GM21529 (cell line): Measurements from ENCODE around the gene TP53BP2.
"Not testable (repeated sequence)": the region's sequence is repeated elsewhere in the genome, so short reads cannot be mapped to it uniquely, and the experiment has no call there.

ENCODE experiments used
- ATAC-seq: cut with Tn5 transposase; IDR thresholded peaks from one replicate; pipeline ENCODE4 v1.9.1; 2021; ENCODE audit not compliant: unreplicated experiment

The TP53BP2 gene

GRCh38 chr1:223748405-223748772 is 97.4 kb downstream of the TP53BP2 start:
- peak; percentile 83 for ATAC-seq

GRCh38 chr1:223747838-223748335 is 97.9 kb downstream of the TP53BP2 start:
- ATAC-seq, result peak; percentile 14

GRCh38 chr1:223745731-223746130 is 100.0 kb downstream of the TP53BP2 start:
- ATAC-seq, result no peak

- no peak for ATAC-seq
Observed at GRCh38 chr1:223742856-223743517, 102.8 kb downstream of the TP53BP2 start.

GRCh38 chr1:223741861-223742260 is 103.9 kb downstream of the TP53BP2 start:
- no peak for ATAC-seq

- ATAC-seq, result not testable (repeated sequence)
Observed at GRCh38 chr1:223740038-223740736, 105.6 kb downstream of the TP53BP2 start.

GRCh38 chr1:223739366-223740037 is 106.2 kb downstream of the TP53BP2 start:
- no peak for ATAC-seq

- no peak for ATAC-seq
Observed at GRCh38 chr1:223738465-223739365, 107.0 kb downstream of the TP53BP2 start.

GRCh38 chr1:223737342-223737741 is 108.4 kb downstream of the TP53BP2 start:
- ATAC-seq, result no peak

- ATAC-seq, result not testable (repeated sequence)
Observed at GRCh38 chr1:223736638-223737037, 109.1 kb downstream of the TP53BP2 start.

GRCh38 chr1:223733898-223734852 is 111.6 kb downstream of the TP53BP2 start:
- no peak for ATAC-seq

- ATAC-seq, result no peak
Observed at GRCh38 chr1:223732993-223733798, 112.6 kb downstream of the TP53BP2 start.

- no peak for ATAC-seq
Observed at GRCh38 chr1:223731133-223731770, 114.5 kb downstream of the TP53BP2 start.

- no peak for ATAC-seq
Observed at GRCh38 chr1:223730479-223731132, 115.1 kb downstream of the TP53BP2 start.

- no peak for ATAC-seq
Observed at GRCh38 chr1:223729906-223730305, 115.8 kb downstream of the TP53BP2 start.
